CD4-positive, alpha-beta T cell (primary cell): ENCODE data around the gene WIZ. TPM values are rescaled to one million over a fixed set of nuclear protein-coding genes. Genes with fewer than 3 reads are reported as not detected.
"Not testable (repeated sequence)": the region's sequence is repeated elsewhere in the genome, so short reads cannot be mapped to it uniquely, and the experiment has no call there.

ENCODE experiments used
- ATAC-seq: fragments of 200-7000 bp; cut with Tn5 transposase; one replicate; pipeline ENCODE4 v1.10.0; 2022; ENCODE audit warnings: mild to moderate bottlenecking; ENCODE audit not compliant: poor library complexity
- CTCF ChIA-PET: fragments of 350-600 bp; sonication (Branson Sonifier 250); formaldehyde crosslinking; loops from one replicate; lab custom pipeline; 2021; ENCODE audit warnings: antibody characterized with exemption, inconsistent platforms; lab: Charles Lee
- POLR2A ChIA-PET: fragments of 350-600 bp; sonication (Branson Sonifier 250); formaldehyde crosslinking; loops from one replicate; lab custom pipeline; 2021; ENCODE audit warnings: antibody characterized with exemption, inconsistent platforms; lab: Charles Lee
- DNase-seq, 14 experiments: peaks; one replicate each; pipeline ENCODE4 v3.0.0-alpha.2; 2013 to 2020; ENCODE audit warnings: mixed read lengths in 2 of 14
- H3K27ac ChIP-seq, 2 donors: one replicate each; pipeline versions ENCODE4 v1.5.1 to v1.7.0; 2013; ENCODE audit warnings: low read length in 2 of 2, low read depth in 1 of 2, mild to moderate bottlenecking in 1 of 2
- H3K27me3 ChIP-seq, 2 experiments: 1 replicate in 1 of 2; 2 replicates in 1 of 2; pipeline versions ENCODE4 v1.6.1 to v1.7.0; 2013; ENCODE audit warnings: low read length in 2 of 2, control low read depth in 1 of 2, mild to moderate bottlenecking in 1 of 2, moderate library complexity in 1 of 2; ENCODE audit not compliant: insufficient read depth in 2 of 2, control insufficient read depth in 1 of 2
- H3K36me3 ChIP-seq: one replicate; pipeline ENCODE4 v1.6.1; 2013; ENCODE audit warnings: low read length, control low read depth; ENCODE audit not compliant: insufficient read depth
- H3K4me1 ChIP-seq: one replicate; pipeline ENCODE4 v1.6.1; 2013; ENCODE audit warnings: low read length, control low read depth; ENCODE audit not compliant: insufficient read depth
- H3K4me3 ChIP-seq: one replicate; pipeline ENCODE4 v1.5.1; 2013; ENCODE audit warnings: mild to moderate bottlenecking, low read length, moderate library complexity
- H3K9me3 ChIP-seq, 2 experiments: 1 replicate in 1 of 2; 2 replicates in 1 of 2; pipeline versions ENCODE4 v1.6.1 to v1.7.0; 2013; ENCODE audit warnings: low read length in 2 of 2, mild to moderate bottlenecking in 2 of 2, control low read depth in 1 of 2, moderate library complexity in 1 of 2; ENCODE audit not compliant: control insufficient read depth in 1 of 2, insufficient read depth in 1 of 2
- H3K27ac Mint-ChIP-seq: one replicate; pipeline ENCODE4 v1.8.0; 2020; ENCODE audit warnings: mixed read lengths
- H3K27me3 Mint-ChIP-seq: one replicate; pipeline ENCODE4 v1.8.0; 2021; ENCODE audit warnings: mixed read lengths
- H3K36me3 Mint-ChIP-seq: one replicate; pipeline ENCODE4 v1.8.0; 2021; ENCODE audit warnings: low read depth, mixed read lengths
- H3K4me1 Mint-ChIP-seq: one replicate; pipeline ENCODE4 v1.8.0; 2021; ENCODE audit warnings: low read depth, mixed read lengths
- H3K4me3 Mint-ChIP-seq: one replicate; pipeline ENCODE4 v1.8.0; 2020; ENCODE audit warnings: mild to moderate bottlenecking, mixed read lengths
- H3K9me3 Mint-ChIP-seq: one replicate; pipeline ENCODE4 v1.8.0; 2020; ENCODE audit warnings: mixed read lengths
- CTCF ChIP-seq: fragments of 200-600 bp; IDR thresholded peaks from one replicate; pipeline ENCODE4 v1.8.0; 2022; ENCODE audit warnings: antibody characterized with exemption, mild to moderate bottlenecking
- intact Hi-C, 2 experiments: fragments of 100-400 bp; cut with DNase I in 1 of 2; cut with micrococcal nuclease in 1 of 2; formaldehyde crosslinking; loops; one replicate each; pipeline versions ENCODE4 v1.15.1 to v1.9.0; 2023 to 2025; cut with DNase I, micrococcal nuclease
- total RNA-seq, 174 experiments: library from RNA in 2 of 174; stranded (reverse) in 2 of 174; gene quantifications; one replicate each; pipeline ENCODE4 v1.2.3 and lab custom pipeline; 2021 to 2026

Gene WIZ
- total RNA-seq, 2 experiments from 2014 or later = 12.9 to 14.3 TPM

GRCh38 chr19:15397236-15397635 lies 52.5 kb downstream of the WIZ start:
- Mint-ChIP-seq H3K4me3 (no peak overlapping the region), H3K27me3 (no peaks in the 10 kb centered on the region), H3K36me3 (peaks cover 78% of the 10 kb centered on the region), H3K4me1 (no peaks in the 10 kb centered on the region), H3K27ac (peak overlapping the region; percentile 52), H3K9me3 (no peaks in the 10 kb centered on the region)
- no peaks in the 10 kb centered on the region for H3K4me1 ChIP-seq
- no peak overlapping the region for H3K4me3 ChIP-seq
- peaks cover 77% of the 10 kb centered on the region for H3K36me3 ChIP-seq
- no peaks in the 10 kb centered on the region for H3K27me3 ChIP-seq
- DNase-seq (peak in 1 of 14 experiments; percentile 4), ATAC-seq (no peak)
- ChIA-PET POLR2A (no interaction called here), CTCF (no interaction called here)
- intact Hi-C loops = no loop called here
- no peaks in the 10 kb centered on the region for H3K9me3 ChIP-seq
- no peak for TF ChIP-seq CTCF
- no peak overlapping the region for H3K27ac ChIP-seq

GRCh38 chr19:15396436-15396835 lies 53.3 kb downstream of the WIZ start:
- Mint-ChIP-seq H3K27ac (peak overlapping the region; percentile 52), H3K36me3 (peaks cover 72% of the 10 kb centered on the region), H3K4me1 (no peaks in the 10 kb centered on the region), H3K9me3 (no peaks in the 10 kb centered on the region), H3K27me3 (no peaks in the 10 kb centered on the region), H3K4me3 (no peak overlapping the region)
- ATAC-seq (no peak), DNase-seq (peak in 1 of 14 experiments; percentile 3)
- no peak for TF ChIP-seq CTCF
- ChIA-PET CTCF (no interaction called here), POLR2A (no interaction called here)
- Histone ChIP-seq H3K4me3 (no peak overlapping the region), H3K27me3 (no peaks in the 10 kb centered on the region), H3K9me3 (no peaks in the 10 kb centered on the region), H3K36me3 (peaks cover 74% of the 10 kb centered on the region), H3K4me1 (no peaks in the 10 kb centered on the region), H3K27ac (no peak overlapping the region)
- intact Hi-C loops = no loop called here

- peak in 1 of 14 experiments; percentile 1 for DNase-seq
- H3K36me3 Mint-ChIP-seq = peaks cover 71% of the 10 kb centered on the region
- H3K4me1 ChIP-seq, H3K27ac ChIP-seq, ATAC-seq, H3K9me3 Mint-ChIP-seq, CTCF ChIA-PET, H3K4me3 ChIP-seq, H3K9me3 ChIP-seq, H3K4me1 Mint-ChIP-seq, H3K27me3 Mint-ChIP-seq, intact Hi-C loops, H3K27ac Mint-ChIP-seq, H3K4me3 Mint-ChIP-seq, H3K27me3 ChIP-seq: not testable (repeated sequence)
- peaks cover 63% of the 10 kb centered on the region for H3K36me3 ChIP-seq
- POLR2A ChIA-PET = interaction anchor here (0.6 kb wide), 1 partner anchor 16 kb away, joined by 3 read pairs; no protein-coding TSS in a partner anchor
These were observed 54.5 kb downstream of the WIZ start for GRCh38 chr19:15395251-15395650.

GRCh38 chr19:15394426-15394825 lies 55.3 kb downstream of the WIZ start:
- H3K4me1 ChIP-seq = no peaks in the 10 kb centered on the region
- H3K9me3 ChIP-seq = no peaks in the 10 kb centered on the region
- H3K4me3 Mint-ChIP-seq = no peak overlapping the region
- no peak overlapping the region for H3K27ac Mint-ChIP-seq
- no peaks in the 10 kb centered on the region for H3K9me3 Mint-ChIP-seq
- H3K27me3 Mint-ChIP-seq = no peaks in the 10 kb centered on the region
- no peak overlapping the region for H3K27ac ChIP-seq
- H3K36me3 ChIP-seq = peaks cover 60% of the 10 kb centered on the region
- H3K36me3 Mint-ChIP-seq = peaks cover 71% of the 10 kb centered on the region
- POLR2A ChIA-PET = interaction anchor here (0.6 kb wide), 1 partner anchor 16 kb away, joined by 3 read pairs; no protein-coding TSS in a partner anchor
- DNase-seq = no peak
- ATAC-seq = no peak
- H3K27me3 ChIP-seq = no peaks in the 10 kb centered on the region
- intact Hi-C loops = no loop called here
- CTCF ChIA-PET = interaction anchor here (0.6 kb wide), 1 partner anchor 14 kb away, joined by 4 read pairs; no protein-coding TSS in a partner anchor
- peaks cover 5% of the 10 kb centered on the region for H3K4me1 Mint-ChIP-seq
- H3K4me3 ChIP-seq = no peak overlapping the region
- no peak for TF ChIP-seq CTCF
